Esophagus muscularis mucosa (tissue), 4 donors: Measurements from ENCODE around the gene SYTL2. TPM values are rescaled to one million over a fixed set of nuclear protein-coding genes. Genes with fewer than 3 reads are reported as not detected.

ENCODE experiments used
- DNase-seq: peaks from one replicate; pipeline ENCODE4 v3.0.0-alpha.2; 2017; ENCODE audit errors: extremely low spot score
- H3K27ac ChIP-seq, 4 donors: fragments of 200-600 bp; sonication (generic); replicated peaks in 1 of 4; 1 replicate in 3 of 4; 2 replicates in 1 of 4; pipeline ENCODE4 v1.5.1; 2016 to 2019; ENCODE audit warnings: mild to moderate bottlenecking in 1 of 4
- H3K27me3 ChIP-seq, 4 donors: fragments of 200-600 bp; sonication (generic); one replicate each; pipeline versions ENCODE4 v1.5.1 to v1.6.0; 2016 to 2019
- H3K36me3 ChIP-seq, 4 donors: fragments of 200-600 bp; sonication (generic); one replicate each; pipeline ENCODE4 v1.5.1; 2016 to 2019
- H3K4me1 ChIP-seq, 4 donors: fragments of 200-600 bp; sonication (generic); one replicate each; pipeline ENCODE4 v1.5.1; 2016 to 2019
- H3K4me3 ChIP-seq, 4 donors: fragments of 200-600 bp; sonication (generic); 1 replicate in 2 of 4; 2 replicates in 2 of 4; pipeline ENCODE4 v1.5.1; 2016 to 2019; ENCODE audit warnings: mild to moderate bottlenecking in 4 of 4, moderate library complexity in 1 of 4
- H3K9me3 ChIP-seq, 4 donors: fragments of 200-600 bp; sonication (generic); 1 replicate in 3 of 4; 2 replicates in 1 of 4; pipeline ENCODE4 v1.5.1; 2016 to 2019
- EP300 ChIP-seq: sonication (generic); formaldehyde crosslinking; IDR thresholded peaks from one replicate; pipeline ENCODE4 v1.6.1; 2017; ENCODE audit warnings: antibody characterized with exemption
- POLR2A ChIP-seq: fragments of 450-650 bp; IDR thresholded peaks from one replicate; pipeline ENCODE4 v1.6.1; 2017; ENCODE audit warnings: antibody characterized with exemption, moderate library complexity, mild to moderate bottlenecking, low read depth
- POLR2AphosphoS5 ChIP-seq, 2 donors: sonication (generic); formaldehyde crosslinking; IDR thresholded peaks; one replicate each; pipeline ENCODE4 v1.6.1; 2017; ENCODE audit warnings: antibody characterized with exemption in 2 of 2
- WGBS: methylation state at CpG from one replicate; pipeline ENCODE4 v1.1.5; 2018; 5-methylcytosine and 5-hydroxymethylcytosine counted together
- intact Hi-C: fragments of 100-400 bp; cut with DNase I; formaldehyde crosslinking; loops from one replicate; pipeline ENCODE4 v1.15.1; 2023
- total RNA-seq, 4 donors: library from RNA; depleted of rRNA; stranded (reverse); fragments of >200 nt; gene quantifications; one replicate each; pipeline versions ENCODE4 v1.1.0 to v1.2.1, GENCODE V29; 2016
- TF ChIP-seq, protein P1 (sequence below), 3 experiments: fragments of 200-600 bp in 2 of 3; fragments of 450-650 bp in 1 of 3; sonication (generic) in 2 of 3; IDR thresholded peaks; one replicate each; pipeline ENCODE4 v1.5.1; 2017 to 2019; ENCODE audit warnings: antibody characterized with exemption in 3 of 3, mild to moderate bottlenecking in 2 of 3, moderate library complexity in 1 of 3

Gene SYTL2
- total RNA-seq, 4 donors from 2014 or later, result 7.1 to 10.4 (median 8.8) TPM

DNA sequence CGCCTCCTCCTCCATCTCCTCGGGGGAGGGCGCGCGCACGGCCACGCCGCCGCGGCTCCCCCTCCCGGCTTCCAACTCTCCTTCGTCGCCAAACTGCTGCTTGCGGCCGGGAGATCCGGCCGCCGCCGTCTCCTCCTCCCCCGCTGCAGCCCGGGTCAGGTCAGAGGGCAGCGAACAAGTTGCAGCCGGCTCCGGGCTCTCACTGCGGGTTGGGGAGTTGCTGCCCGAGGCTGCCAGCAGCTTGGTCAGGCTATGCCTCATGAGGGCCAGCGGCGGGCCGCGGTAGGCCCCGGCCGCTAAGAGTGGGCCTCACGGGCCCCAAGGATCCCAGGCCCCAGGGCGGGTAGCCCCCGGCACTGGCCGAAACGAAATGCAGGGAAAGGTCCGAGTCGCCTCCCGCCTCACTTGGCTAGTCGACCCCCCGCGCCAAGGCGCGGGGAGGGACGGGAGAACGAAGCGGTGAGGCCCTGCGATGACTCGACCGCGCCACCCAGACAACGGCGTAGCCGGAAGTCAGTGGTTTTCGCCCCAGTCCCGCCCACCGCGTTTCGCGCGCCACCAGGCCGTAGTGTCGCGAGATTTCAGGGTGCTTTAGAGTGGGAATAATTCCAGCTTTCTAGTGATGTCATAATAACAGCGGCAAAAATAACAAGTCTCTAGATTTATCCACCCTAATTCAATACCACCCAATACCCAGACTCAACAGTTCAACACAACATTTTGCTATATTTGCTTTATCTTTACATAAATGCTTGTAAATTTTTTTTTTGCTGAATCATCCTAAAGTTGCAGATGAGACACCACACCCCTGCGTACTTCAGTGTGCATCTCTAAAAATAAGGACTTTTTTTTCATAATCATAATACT lies 146.1 kb downstream of the SYTL2 start, which contains the start of gene CREBZF:
Gene CREBZF, minus strand, starts transcription at position 515 of the 867 bp plus-strand sequence. Its CDS starts 254 bp downstream, at position 261.
- WGBS, result under 1% methylated on average over 35 of the region's 67 CpGs
- TF ChIP-seq, protein P1, sequence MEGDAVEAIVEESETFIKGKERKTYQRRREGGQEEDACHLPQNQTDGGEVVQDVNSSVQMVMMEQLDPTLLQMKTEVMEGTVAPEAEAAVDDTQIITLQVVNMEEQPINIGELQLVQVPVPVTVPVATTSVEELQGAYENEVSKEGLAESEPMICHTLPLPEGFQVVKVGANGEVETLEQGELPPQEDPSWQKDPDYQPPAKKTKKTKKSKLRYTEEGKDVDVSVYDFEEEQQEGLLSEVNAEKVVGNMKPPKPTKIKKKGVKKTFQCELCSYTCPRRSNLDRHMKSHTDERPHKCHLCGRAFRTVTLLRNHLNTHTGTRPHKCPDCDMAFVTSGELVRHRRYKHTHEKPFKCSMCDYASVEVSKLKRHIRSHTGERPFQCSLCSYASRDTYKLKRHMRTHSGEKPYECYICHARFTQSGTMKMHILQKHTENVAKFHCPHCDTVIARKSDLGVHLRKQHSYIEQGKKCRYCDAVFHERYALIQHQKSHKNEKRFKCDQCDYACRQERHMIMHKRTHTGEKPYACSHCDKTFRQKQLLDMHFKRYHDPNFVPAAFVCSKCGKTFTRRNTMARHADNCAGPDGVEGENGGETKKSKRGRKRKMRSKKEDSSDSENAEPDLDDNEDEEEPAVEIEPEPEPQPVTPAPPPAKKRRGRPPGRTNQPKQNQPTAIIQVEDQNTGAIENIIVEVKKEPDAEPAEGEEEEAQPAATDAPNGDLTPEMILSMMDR (IDR thresholded peaks at IDR 0.05), result no peak
- TF ChIP-seq POLR2A (peak; percentile 94), POLR2AphosphoS5 (IDR thresholded peaks at IDR 0.05) (peak; percentile 96 to 99)
- Histone ChIP-seq H3K36me3 (peaks cover 0 to 11% (median 4%) of the 10 kb centered on the region in 4 donors), H3K4me1 (peaks cover 34 to 36% (median 35%) of the 10 kb centered on the region in 4 donors), H3K27me3 (no peaks in the 10 kb centered on the region), H3K9me3 (no peaks in the 10 kb centered on the region), H3K27ac (peak within 1 kb of the TSS; percentile 94 to 99 (median 96)), H3K4me3 (peak within 1 kb of the TSS; percentile 82 to 90 (median 86))
- intact Hi-C loops, result loop anchor here (2.0 to 5.0 kb wide), 2 partner anchors 36 to 68 kb away; partner anchors contain the start of gene TMEM126B
- DNase-seq, result peak; percentile 98

DNA sequence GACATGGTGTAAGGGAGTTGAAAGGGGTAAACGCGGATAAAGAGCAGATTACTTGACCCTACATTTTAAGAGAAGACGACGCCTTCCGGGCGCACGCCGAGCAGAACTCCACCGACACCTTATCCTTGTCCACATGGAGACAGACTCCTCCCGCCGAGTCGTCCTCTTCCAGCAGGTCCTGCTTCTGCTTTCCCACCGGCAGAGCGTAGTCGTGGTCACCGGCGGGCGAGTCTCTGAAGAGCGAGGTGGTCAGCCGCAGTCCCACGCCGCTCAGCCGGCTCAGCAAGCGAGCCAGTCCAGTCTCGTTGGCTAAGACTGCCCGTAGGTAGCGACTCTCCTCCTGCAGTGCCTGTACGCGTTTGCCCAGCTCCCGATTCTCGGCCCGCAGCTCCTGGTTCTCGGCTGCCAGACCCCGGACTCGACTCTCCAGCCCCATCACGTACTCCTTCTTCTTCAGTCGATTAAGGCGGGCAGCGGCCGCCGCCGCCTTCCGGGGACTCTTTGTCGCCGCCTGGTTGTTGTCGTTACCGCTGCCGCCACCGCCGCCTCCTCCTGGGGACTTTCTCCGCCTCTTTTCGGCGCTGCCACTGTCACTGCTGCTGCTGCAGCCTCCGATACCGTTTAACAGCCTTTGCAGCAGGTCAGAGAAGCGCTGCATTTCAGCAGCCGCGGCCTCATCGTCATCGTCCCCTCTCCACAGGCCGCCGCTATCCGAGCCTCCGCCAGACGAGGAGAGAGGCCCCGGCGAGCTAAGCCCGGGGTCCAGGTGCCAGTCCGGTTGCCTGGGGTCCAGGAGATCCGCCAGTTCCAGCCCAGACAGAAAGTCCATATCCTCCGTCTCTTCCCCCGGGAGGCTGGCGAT lies 147.0 kb downstream of the SYTL2 start:
- peak overlapping the region; percentile 82 to 90 (median 86) for H3K4me3 ChIP-seq
- no peaks in the 10 kb centered on the region for H3K27me3 ChIP-seq
- intact Hi-C loops, result loop anchor here (2.0 to 5.0 kb wide), 2 partner anchors 35 to 67 kb away; partner anchors contain the start of gene TMEM126B
- H3K27ac ChIP-seq, result peak overlapping the region; percentile 94 to 99 (median 96)
- no peaks in the 10 kb centered on the region for H3K9me3 ChIP-seq
- WGBS, result under 1% methylated on average over 41 of the region's 73 CpGs
- H3K4me1 ChIP-seq, result peaks cover 43 to 45% (median 43%) of the 10 kb centered on the region in 4 donors
- H3K36me3 ChIP-seq, result peaks cover 0 to 20% (median 8%) of the 10 kb centered on the region in 4 donors
- DNase-seq, result peak; percentile 96
- peak in 1 of 2 donors; percentile 50 for TF ChIP-seq POLR2AphosphoS5 (IDR thresholded peaks at IDR 0.05)
- TF ChIP-seq, protein P1 (IDR thresholded peaks at IDR 0.05), result peak; percentile 46 to 63 (median 62)
- TF ChIP-seq POLR2A, result no peak
- TF ChIP-seq EP300, result no peak

DNA sequence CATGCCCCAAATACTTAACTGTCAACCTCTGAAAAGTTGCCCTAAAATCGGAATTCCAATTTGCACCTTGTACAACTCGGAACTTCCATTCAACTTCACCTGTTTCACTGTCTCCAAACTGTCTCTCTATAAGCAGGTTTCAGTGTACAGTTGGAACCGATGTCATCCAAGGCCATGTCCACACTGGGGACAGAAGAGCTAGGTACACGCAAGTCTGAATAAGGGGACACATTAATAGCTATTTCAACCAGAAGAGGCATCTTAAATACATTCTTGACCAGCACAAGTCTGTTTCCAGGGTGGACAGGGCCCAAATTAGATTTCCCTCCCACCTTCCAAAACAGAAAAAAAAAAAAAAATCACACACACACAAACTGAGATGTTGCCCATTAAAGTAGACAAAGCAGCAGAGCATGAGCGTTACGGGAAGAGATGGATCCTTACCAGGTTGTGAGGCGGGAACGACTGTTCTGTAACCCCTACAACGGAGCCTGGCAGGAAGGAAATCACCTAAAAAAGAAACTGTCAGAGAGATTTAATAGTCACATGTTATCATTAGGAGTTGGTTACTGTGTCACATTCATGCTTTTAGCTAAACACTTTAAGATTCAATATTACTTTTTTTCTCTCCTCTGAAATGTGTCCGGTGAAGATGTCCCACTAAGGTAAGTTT lies 147.7 kb downstream of the SYTL2 start:
- WGBS, result 0% methylated on average over 10 of the region's 10 CpGs
- DNase-seq, result no peak
- intact Hi-C loops, result loop anchor here (5.0 kb wide), 1 partner anchor 66 kb away; no protein-coding TSS in a partner anchor
- Histone ChIP-seq H3K27me3 (no peaks in the 10 kb centered on the region), H3K4me1 (peaks cover 43 to 51% (median 50%) of the 10 kb centered on the region in 4 donors), H3K27ac (peak overlapping the region; percentile 94 to 99 (median 96)), H3K36me3 (peaks cover 0 to 23% (median 11%) of the 10 kb centered on the region in 4 donors), H3K9me3 (no peaks in the 10 kb centered on the region), H3K4me3 (peak overlapping the region; percentile 82 to 90 (median 86))
- TF ChIP-seq, protein P1 (IDR thresholded peaks at IDR 0.05), result no peak
- no peak for TF ChIP-seq POLR2AphosphoS5 (IDR thresholded peaks at IDR 0.05)
- TF ChIP-seq POLR2A, result no peak
- no peak for TF ChIP-seq EP300
